ENCODE data around the gene RASA3. TPM values are rescaled to one million over a fixed set of nuclear protein-coding genes. Genes with fewer than 3 reads are reported as not detected.

The RASA3 gene
- total RNA-seq, 1 experiment from 2014 or later: 16.5 TPM

- DNase-seq: peak; percentile 98
- Histone ChIP-seq H3K27me3 (ENCODE audit: control insufficient read depth, insufficient read depth, low read length) (no peaks in the 10 kb centered on the region), H3K36me3 (replicated peaks; ENCODE audit: control insufficient read depth, insufficient read depth, low read length) (no peaks in the 10 kb centered on the region), H3K4me3 (ENCODE audit: insufficient read depth, low read depth, low read length) (no peak overlapping the region; the same call in 1 of the 2 replicates)
These were observed 181.0 kb downstream of the RASA3 start for GRCh38 chr13:113951246-113951999.

GRCh38 chr13:113950451-113951245 is 181.8 kb downstream of the RASA3 start:
- Histone ChIP-seq H3K4me3 (ENCODE audit: insufficient read depth, low read depth, low read length) (no peak overlapping the region), H3K36me3 (replicated peaks; ENCODE audit: control insufficient read depth, insufficient read depth, low read length) (no peaks in the 10 kb centered on the region), H3K27me3 (ENCODE audit: control insufficient read depth, insufficient read depth, low read length) (no peaks in the 10 kb centered on the region)
- no peak for DNase-seq

- no peak for DNase-seq
- Histone ChIP-seq H3K4me3 (ENCODE audit: insufficient read depth, low read depth, low read length) (no peak overlapping the region), H3K27me3 (ENCODE audit: control insufficient read depth, insufficient read depth, low read length) (no peaks in the 10 kb centered on the region), H3K36me3 (replicated peaks; ENCODE audit: control insufficient read depth, insufficient read depth, low read length) (no peaks in the 10 kb centered on the region)
These were observed 182.9 kb downstream of the RASA3 start for GRCh38 chr13:113949546-113949945.

- H3K4me3 ChIP-seq (ENCODE audit: insufficient read depth, low read depth, low read length): no peak overlapping the region
- DNase-seq: peak; percentile 38
- H3K27me3 ChIP-seq (ENCODE audit: control insufficient read depth, insufficient read depth, low read length): no peaks in the 10 kb centered on the region
- H3K36me3 ChIP-seq (replicated peaks; ENCODE audit: control insufficient read depth, insufficient read depth, low read length): no peaks in the 10 kb centered on the region
These were observed 184.2 kb downstream of the RASA3 start for GRCh38 chr13:113948034-113948742.

- H3K27me3 ChIP-seq (ENCODE audit: control insufficient read depth, insufficient read depth, low read length): no peaks in the 10 kb centered on the region
- H3K36me3 ChIP-seq (replicated peaks; ENCODE audit: control insufficient read depth, insufficient read depth, low read length): no peaks in the 10 kb centered on the region
- peak; percentile 88 for DNase-seq
- H3K4me3 ChIP-seq (ENCODE audit: insufficient read depth, low read depth, low read length): no peak overlapping the region
These were observed 185.0 kb downstream of the RASA3 start for GRCh38 chr13:113947311-113948033.

- H3K27me3 ChIP-seq (ENCODE audit: control insufficient read depth, insufficient read depth, low read length): no peaks in the 10 kb centered on the region
- peak; percentile 64 for DNase-seq
- H3K4me3 ChIP-seq (ENCODE audit: insufficient read depth, low read depth, low read length): no peak overlapping the region
- no peaks in the 10 kb centered on the region for H3K36me3 ChIP-seq (replicated peaks; ENCODE audit: control insufficient read depth, insufficient read depth, low read length)
These were observed 185.8 kb downstream of the RASA3 start for GRCh38 chr13:113946409-113947181.

GRCh38 chr13:113945857-113946408 is 186.5 kb downstream of the RASA3 start:
- H3K27me3 ChIP-seq (ENCODE audit: control insufficient read depth, insufficient read depth, low read length): no peaks in the 10 kb centered on the region
- no peaks in the 10 kb centered on the region for H3K36me3 ChIP-seq (replicated peaks; ENCODE audit: control insufficient read depth, insufficient read depth, low read length)
- no peak for DNase-seq
- H3K4me3 ChIP-seq (ENCODE audit: insufficient read depth, low read depth, low read length): no peak overlapping the region

- H3K4me3 ChIP-seq (ENCODE audit: insufficient read depth, low read depth, low read length): no peak overlapping the region
- H3K27me3 ChIP-seq (ENCODE audit: control insufficient read depth, insufficient read depth, low read length): no peaks in the 10 kb centered on the region
- DNase-seq: peak; percentile 41
- H3K36me3 ChIP-seq (replicated peaks; ENCODE audit: control insufficient read depth, insufficient read depth, low read length): no peaks in the 10 kb centered on the region
These were observed 188.4 kb downstream of the RASA3 start for GRCh38 chr13:113943821-113944565.

- H3K36me3 ChIP-seq (replicated peaks; ENCODE audit: control insufficient read depth, insufficient read depth, low read length): no peaks in the 10 kb centered on the region
- H3K4me3 ChIP-seq (ENCODE audit: insufficient read depth, low read depth, low read length): no peak overlapping the region
- DNase-seq: peak; percentile 48
- H3K27me3 ChIP-seq (ENCODE audit: control insufficient read depth, insufficient read depth, low read length): no peaks in the 10 kb centered on the region
These were observed 189.8 kb downstream of the RASA3 start for GRCh38 chr13:113942591-113943103.

- Histone ChIP-seq H3K27me3 (ENCODE audit: control insufficient read depth, insufficient read depth, low read length) (no peaks in the 10 kb centered on the region), H3K4me3 (ENCODE audit: insufficient read depth, low read depth, low read length) (no peak overlapping the region), H3K36me3 (replicated peaks; ENCODE audit: control insufficient read depth, insufficient read depth, low read length) (no peaks in the 10 kb centered on the region)
- DNase-seq: no peak
These were observed 190.7 kb downstream of the RASA3 start for GRCh38 chr13:113941571-113942191.

GRCh38 chr13:113939944-113940297 is 192.5 kb downstream of the RASA3 start:
- Histone ChIP-seq H3K4me3 (ENCODE audit: insufficient read depth, low read depth, low read length) (no peak overlapping the region), H3K36me3 (replicated peaks; ENCODE audit: control insufficient read depth, insufficient read depth, low read length) (no peaks in the 10 kb centered on the region), H3K27me3 (ENCODE audit: control insufficient read depth, insufficient read depth, low read length) (no peaks in the 10 kb centered on the region)
- no peak for DNase-seq

GRCh38 chr13:113939129-113939943 is 193.1 kb downstream of the RASA3 start:
- DNase-seq: no peak
- H3K4me3 ChIP-seq (ENCODE audit: insufficient read depth, low read depth, low read length): no peak overlapping the region
- no peaks in the 10 kb centered on the region for H3K36me3 ChIP-seq (replicated peaks; ENCODE audit: control insufficient read depth, insufficient read depth, low read length)
- no peaks in the 10 kb centered on the region for H3K27me3 ChIP-seq (ENCODE audit: control insufficient read depth, insufficient read depth, low read length)
